ENCODE measurements around the gene PPP1CA.

The PPP1CA gene

DNA sequence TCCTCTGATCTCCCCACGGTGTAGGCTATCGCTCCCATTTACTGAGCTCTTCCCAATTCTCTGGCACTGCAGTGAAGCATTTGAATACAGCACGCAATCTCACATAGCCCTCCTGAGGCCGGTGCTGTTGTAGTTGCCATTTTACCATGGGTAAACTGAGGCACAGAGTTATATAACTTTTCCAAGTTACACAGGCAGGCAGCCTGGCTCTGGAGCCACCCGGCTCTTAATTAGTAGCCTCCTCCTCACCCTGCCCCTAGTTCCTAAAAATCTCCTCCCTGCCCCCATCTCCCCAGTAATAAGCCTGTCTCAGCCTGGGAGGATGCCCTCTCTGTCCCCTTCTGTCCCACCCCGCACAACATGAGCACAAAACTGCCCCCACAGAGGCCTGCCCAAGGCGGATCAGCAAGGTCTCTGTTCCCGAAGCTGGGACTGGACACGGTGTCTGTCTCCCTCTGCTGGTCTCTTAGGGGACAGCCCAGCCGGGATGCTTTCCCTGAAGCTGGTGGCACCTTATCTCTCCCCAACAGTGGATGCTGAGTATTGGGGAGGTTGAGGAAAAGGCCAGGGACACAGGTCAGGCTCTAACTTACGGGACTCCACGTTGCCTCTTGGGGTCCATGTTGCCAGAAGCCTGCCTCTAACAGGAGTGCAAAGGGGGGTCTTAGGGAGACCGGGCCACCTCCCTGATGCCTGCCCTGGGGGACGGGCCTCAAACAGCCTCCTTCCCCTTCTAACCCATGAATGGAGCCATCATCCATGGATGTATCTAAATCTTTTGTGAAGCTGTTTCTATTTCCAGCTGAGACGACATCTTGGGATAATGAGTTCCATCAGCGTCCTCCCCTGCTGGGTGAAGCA lies 19.2 kb downstream of the PPP1CA start:
- TF ChIP-seq, protein P1, sequence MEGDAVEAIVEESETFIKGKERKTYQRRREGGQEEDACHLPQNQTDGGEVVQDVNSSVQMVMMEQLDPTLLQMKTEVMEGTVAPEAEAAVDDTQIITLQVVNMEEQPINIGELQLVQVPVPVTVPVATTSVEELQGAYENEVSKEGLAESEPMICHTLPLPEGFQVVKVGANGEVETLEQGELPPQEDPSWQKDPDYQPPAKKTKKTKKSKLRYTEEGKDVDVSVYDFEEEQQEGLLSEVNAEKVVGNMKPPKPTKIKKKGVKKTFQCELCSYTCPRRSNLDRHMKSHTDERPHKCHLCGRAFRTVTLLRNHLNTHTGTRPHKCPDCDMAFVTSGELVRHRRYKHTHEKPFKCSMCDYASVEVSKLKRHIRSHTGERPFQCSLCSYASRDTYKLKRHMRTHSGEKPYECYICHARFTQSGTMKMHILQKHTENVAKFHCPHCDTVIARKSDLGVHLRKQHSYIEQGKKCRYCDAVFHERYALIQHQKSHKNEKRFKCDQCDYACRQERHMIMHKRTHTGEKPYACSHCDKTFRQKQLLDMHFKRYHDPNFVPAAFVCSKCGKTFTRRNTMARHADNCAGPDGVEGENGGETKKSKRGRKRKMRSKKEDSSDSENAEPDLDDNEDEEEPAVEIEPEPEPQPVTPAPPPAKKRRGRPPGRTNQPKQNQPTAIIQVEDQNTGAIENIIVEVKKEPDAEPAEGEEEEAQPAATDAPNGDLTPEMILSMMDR (IDR thresholded peaks at IDR 0.05) = peak; percentile 95

DNA sequence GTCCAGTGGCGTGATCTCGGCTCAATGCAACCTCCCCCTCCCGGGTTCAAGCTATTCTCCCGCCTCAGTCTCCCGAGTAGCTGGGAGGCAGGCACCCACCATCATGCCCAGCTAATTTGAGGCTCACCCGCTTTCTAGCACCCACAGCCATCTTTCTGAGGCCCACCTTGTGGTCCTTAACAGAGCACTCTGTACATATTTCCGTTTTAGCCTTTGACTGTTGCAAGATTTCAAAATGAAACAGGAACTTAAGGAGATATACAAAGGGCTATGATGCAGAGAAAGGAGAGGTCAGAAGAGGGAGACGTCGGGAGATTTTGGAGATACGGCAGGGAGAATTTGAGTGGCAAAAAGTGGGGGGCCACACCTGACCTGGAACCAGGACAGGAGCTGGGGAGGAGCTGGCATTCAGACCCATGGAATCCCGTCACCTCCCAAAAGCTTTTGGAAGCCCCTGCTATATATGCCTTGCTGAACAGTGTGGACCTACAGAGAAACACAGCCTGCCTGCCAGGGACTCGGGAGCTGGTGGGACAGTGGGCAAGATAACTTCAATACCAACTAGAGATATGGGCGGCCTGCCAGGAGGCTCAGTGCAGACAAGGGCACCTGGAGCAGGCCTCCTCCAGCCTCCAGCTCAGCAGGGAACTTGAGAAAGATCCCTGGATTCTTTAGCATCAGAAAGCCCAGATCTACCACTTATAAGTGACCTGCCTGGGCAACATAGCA lies 20.2 kb downstream of the PPP1CA start:
- TF ChIP-seq, protein P1 (IDR thresholded peaks at IDR 0.05) = no peak

DNA sequence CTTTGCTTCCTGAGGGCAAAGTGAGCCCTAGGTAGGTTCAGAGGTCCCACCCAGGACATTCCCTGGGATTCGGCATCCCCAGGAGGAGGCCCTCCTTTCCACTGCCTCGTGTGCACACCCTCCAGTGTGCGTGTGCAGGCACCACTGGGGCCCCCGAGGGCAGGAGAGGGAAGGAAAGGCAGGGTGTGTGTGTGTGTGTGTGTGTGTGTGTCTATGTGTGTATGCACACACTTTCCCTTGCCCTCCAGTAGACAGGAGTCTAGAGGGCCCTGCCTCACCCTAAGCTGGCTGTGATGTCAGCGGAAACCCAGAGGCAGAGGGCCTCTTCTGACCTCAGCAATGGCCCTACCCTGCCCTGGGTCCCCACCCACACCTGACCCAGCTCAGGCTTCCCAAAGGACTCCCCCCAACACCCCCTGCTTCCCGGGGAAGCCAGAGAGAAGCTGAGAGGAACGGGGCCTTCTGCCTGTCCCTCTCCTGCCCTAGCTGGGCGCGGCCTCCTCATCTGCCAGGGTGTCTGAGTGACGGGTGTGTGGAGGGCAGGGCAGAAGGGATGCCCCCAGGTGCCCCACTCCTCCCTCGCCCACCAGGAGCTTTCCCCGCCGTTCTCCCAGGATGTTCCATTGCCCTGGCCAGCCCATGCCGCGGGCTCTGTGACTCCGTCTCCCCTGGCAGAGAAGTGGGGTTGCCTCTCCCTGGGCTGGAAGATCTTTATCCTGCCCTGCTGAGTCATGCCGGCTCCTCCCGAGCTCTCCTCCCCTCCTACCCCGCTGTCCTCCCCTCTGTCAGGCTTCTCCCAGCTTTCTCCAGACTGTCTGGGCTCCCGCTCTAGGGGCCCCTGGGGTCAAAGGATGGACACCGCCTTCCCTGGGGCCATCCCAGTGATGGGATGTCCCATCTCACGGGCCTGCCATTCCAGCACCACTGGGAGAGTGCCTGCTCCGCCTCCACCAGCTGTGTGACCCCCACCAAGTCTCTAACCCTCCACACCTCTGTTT lies 22.3 kb downstream of the PPP1CA start:
- TF ChIP-seq, protein P1 (IDR thresholded peaks at IDR 0.05) = no peak

DNA sequence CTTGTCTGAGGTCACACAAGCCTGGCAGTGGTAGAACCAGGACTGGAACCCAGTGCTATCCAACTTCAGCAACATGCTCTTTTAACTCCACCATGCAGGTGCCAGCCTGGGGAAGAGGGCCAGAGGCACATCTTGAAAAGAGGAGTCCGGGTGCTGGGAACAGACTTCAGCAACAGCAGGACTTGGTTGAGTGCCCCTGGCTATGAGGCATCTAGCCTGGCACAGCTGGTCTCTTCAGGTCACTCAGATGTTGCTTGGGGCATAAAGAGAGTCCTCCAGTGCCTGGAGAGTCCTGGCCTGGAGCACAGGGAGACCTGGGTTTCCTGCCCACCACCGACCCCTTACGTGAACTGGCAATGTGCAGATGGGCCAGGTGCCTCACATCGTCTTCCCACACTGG lies 23.1 kb downstream of the PPP1CA start:
- TF ChIP-seq, protein P1 (IDR thresholded peaks at IDR 0.05) = no peak

DNA sequence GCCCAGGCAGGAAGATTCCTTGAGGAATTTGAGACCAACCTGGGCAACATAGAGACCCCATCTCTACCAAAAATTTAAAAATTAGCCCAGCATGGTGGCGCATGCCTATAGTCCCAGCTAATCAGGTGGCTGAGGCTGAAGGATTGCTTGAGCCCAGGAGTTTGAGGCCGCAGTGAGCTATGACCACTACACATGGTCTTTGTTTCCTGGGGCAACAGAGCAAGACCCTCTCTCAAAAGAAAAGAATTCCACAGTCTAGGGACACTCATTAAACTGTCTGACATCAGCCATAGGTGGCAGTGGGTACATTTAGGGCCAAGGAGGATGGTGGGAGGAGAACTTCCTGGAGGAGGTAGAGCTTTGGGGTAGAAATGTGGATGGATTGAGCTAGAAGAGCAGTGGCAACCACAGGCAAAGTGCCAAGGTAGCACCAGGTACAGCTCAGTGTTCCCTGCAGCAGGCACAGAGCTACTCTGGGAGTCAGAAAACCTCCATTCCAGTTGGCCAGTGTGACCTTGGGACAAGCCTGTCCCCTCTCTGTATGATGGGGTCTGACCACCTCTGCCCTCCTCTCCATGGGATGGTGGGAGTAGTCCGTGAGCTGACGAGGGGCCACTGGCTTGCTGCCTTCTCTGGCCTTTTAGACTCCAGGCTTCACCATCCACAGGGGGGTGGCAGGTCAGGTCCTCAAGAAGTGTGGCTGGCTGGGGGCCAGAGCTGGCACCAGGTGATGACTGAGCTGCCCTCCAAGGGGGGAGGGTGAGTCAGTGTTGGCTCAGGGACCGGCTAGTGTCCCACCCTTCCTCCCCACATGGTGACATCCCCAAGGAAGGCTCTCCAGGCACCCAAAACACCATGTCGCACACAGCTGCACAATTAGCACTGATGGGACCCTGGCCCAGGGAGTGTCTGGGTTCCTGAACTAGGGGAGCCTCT lies 24.5 kb downstream of the PPP1CA start:
- TF ChIP-seq, protein P1 (IDR thresholded peaks at IDR 0.05) = no peak

DNA sequence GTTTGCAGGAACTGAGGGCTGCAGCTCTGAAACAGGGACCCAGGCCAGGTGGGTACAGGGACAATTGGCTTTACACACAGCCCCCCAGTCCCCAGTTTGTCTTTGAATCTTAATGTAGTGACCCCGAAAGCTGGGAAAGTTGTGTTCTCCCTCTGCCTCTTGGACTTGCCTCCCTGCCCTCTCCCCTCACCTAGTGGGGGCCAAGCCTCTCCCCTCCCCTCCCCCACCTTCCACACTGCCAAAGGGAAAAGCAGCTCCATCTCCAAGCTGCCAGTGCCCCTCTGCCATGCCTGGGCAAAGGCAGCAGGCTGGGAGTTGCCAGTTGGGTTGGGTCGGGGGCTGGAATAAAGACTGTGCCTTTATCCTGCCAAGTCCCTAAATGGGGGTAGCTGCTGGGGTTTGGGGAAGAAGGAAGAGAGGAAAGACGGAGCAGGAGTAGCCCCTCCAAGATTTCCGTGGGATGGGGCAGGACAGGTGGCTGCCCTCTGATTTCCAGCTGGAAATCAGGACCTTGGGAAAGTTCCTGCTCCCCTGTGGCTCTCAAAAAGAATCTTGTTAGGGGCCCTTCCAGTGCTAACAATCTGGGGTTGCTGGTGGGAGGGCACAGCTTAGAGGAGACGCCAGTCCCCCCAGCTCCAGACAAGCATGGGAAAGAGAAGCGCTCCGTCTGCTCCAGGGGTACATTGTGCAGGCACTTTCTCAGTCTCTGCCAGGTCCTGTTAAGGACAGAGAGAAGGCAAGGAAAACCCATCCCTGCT lies 25.4 kb downstream of the PPP1CA start:
- TF ChIP-seq, protein P1 (IDR thresholded peaks at IDR 0.05) = no peak
